ENCODE results near the gene FSD2. TPM values are rescaled to one million over a fixed set of nuclear protein-coding genes. Genes with fewer than 3 reads are reported as not detected.
"Not testable (repeated sequence)": the region's sequence is repeated elsewhere in the genome, so short reads cannot be mapped to it uniquely, and the experiment has no call there.

Gene FSD2
- polyA plus RNA-seq, 1 donor, result 44.5 TPM

DNA sequence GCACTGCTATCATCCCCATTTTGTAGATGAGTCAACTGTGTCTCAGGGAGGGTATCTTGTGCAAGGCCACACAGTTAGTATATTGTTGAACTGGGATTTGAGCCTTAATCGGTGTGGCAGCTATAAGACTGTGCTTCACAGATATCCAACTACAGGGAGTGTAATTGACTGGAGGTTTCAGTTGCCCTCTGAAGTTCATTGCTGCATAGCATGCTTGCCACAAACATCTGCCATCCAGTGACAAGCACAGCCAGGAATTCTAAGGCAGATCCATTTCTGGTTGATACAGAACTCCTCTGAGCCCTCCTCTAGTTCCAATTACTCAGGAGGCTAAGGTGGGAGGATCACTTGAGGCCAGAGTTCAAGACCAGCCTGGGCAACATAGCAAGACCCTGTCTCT, 16.4 kb downstream of the FSD2 start:
- DNase-seq, result no peak

DNA sequence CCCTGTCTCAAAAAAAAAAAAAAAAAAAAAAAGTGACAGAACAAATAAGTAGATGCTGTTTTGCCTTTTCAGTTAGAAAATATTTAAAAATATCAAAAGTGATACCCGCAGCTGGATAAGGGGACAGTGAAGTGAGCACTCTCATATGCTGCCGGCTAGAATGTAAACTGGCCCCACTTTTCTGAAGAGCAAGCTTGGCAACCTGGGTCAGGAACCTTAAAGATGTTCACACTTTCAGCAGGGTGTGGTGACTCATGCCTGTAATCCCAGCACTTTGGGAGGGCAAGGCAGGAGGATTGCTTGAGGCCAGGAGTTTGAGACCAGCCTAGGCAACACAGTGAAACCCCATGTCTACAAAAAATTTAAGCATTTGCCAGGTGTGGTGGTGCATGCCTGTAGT, 17.4 kb downstream of the FSD2 start:
- DNase-seq, result no peak

DNA sequence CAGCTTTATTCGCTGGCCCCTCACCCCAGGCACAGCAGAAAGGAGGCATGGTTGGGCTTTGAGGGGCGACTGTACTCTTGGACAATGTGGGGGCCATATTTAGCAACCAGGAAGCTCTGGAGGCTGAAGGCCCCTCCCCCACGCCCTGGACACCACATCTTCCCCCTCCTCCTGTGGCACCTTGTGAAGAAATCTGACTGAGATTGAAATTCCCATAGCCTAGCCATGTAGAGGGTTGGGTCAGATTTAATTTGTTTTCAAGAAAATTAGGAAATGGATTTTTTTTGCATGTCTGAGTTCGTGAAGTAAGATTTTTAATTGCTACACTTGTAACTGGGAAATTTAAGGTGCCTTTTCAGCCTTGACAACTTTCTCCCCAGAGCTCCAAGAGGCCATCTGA, 24.5 kb downstream of the FSD2 start:
- DNase-seq, result no peak

DNA sequence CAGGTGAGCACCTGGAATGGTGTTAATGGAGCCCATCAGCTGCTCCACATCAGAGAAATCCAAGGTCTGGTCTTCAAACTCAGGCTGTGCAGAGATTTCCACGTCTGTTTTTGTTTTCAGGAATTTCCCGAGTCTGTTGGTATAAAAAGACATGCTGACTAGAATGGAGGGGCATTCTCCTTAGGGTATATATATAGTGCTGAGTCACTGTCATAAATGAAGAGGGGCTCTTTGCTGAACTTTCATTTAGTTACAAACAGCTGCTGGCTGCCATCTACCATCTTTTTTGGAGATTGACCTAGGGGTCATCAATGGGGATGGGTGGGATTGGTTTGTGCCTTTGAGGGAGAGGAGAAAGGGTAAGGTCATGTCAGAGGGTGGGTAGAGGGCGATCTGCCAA, 27.1 kb downstream of the FSD2 start:
- no peak for DNase-seq

DNA sequence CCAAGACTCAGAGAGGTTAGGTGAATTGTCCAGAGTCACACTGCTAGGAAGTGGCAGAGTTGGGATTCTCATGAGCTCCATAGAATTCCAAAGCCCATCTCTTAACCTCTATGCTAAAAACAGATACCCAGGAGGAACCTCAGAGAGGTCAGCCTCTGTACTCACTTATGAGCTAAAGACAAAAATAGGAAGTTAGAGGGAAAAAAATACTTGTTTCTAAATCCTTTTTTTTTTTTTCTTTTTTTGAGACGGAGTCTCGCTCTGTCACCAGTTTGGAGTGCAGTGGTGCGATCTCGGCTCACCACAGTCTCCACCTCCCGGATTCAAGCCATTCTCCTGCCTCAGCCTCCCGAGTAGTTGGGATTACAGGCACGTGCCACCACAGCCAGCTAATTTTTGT, 31.4 kb downstream of the FSD2 start:
- no peak for DNase-seq

DNA sequence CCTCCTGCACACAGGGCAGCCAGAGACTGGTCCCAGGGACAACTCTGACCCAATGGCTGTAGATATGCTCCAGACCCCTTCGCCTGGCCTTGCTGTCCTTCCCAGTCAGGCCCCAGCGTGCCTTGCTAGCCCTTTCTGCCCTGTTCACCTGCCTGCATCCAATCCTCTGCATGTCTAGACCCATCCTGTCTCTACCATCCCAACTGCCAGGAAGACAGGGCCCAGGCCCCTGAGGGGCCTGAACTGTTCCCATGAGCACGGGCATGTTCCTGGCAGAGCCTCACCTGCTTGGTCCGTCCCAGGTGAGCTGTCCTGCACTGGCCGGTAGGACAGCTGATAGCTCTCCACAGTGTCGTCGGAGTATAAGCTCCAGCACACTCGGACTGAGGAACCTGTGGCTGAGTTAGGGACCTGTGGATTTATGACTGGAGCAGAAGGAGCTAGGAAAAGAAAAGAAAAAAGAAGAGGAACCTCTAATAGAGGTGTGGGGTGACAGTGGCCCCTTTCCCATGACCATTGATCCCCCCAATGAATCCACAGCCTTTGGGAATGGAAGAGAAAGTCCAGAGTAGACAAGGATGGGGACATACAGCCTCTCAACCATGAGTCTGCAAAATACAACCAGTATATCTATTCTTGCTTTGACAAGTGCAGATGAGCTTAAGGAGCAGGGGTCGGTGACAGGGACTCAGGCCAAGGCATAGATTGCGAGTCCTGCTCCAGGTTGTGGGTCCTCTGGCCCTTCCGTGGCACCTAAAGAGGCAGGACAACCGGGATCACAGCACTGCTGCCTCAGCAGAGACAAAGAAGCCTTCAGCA, 33.9 kb downstream of the FSD2 start:
- no peak for DNase-seq

DNA sequence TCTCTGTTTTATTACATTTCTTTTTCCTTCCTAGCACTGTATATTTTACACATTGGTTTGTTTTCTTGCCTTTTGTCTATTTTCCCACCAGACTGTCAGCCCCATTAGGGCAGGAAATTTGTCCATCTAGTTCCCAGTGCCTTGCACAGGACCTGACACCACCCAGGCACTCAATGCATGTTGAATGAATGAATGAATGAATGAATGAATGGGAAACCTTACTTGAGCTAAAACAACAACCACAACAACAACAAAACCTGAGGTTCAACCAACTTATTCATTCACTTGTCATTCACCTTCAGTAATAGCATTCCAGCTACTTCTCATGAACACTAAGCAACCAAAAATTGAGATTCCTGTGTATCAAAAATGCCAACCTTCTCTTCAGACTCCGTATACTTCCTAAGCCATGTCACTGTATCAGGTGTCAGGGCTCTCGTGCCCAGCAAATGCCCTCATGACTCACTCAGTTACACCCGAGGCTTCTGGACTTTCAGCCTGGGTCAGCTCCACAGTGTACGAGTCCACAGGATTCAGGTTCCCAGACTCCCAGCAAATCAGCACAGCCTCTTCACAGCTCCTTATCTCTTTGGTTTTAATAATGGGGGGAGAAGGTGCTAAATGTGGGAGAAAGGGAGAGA, 37.3 kb downstream of the FSD2 start:
- no peak for DNase-seq

DNA sequence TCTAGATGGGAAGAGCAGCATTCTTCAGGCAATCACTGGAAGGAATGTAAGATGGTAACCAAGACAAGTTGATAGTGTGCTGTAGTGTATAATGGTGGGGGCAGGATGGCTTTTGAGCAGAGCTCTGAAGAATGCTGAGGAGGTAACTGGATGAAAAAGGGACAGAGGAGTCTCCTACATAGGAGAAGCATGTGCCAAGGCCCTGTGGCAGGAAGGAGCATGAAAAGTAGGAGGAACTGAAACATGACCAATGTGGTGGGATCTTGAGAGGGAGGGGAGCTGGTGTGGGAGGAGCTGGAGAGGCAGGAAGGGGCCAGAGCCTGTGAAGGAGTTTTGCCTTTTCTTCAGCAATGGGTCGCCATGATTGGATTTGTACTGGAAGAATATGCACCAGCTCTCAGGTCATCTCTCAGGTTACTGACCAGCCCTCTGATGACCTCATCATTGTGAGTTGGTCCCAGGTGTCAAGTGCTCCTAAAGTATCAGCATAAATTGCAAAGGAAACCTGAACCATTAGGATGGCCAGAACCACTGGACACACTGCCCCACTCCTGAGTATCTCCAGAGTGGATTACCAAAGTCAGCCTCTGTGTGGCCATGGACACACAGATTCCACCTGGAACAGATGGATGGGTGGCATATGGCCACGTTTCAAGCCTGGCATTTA, 38.6 kb downstream of the FSD2 start:
- no peak for DNase-seq

DNA sequence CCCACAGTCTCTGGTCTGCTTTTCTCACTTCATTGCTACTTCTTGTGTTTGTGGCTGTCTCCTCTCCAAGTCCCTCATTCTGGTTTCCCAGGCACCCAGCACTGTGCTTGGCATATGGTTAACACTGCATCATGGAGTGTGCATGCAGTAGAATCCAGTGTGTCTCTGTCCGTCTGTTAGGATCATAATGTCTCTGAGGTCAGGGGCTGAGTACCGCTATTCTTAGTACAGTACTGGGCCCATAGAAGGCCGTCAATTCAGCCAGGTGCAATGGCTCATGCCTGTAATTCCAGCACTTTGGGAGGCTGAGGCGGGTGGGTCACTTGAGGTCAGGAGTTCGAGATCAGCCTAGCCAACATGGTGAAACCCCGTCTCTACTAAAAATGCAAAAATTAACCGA, 39.7 kb downstream of the FSD2 start:
- DNase-seq, result not testable (repeated sequence)

DNA sequence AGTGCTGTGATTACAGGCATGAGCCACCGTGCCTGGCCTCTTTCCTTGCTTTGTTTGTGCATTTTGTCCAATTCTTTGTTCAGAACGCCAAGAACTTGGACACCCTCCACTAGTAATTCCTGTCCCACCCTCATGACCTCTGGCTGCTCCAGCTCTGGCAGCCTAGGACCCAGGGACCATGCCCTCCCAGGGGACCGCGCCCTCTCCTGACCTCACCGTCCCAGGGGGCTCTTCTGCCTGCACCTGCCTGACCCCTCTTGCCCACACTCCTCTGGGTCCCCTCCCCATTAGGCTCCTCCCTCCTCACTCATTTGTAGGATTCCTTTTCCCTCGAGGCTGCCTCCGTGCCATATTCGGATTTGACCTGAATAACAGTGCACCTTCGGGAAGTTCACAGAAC, 41.1 kb downstream of the FSD2 start:
- no peak for DNase-seq

DNA sequence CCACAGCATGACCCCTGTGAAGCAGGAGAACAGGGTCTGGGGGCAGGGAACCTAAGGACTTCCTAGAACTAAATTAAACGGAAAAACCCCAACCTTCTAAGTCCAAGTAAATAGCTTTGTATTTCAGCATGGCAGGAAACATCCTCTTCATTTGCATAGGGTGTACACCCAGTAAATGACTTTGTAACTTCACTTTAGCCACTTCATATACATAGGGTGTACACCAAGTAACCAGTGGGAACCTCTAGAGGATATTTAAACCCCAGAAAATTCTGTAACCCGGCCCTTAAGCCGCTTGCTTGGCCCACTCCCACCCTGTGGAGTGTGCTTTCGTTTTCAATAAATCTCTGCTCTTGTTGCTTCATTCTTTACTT, 41.8 kb downstream of the FSD2 start:
- DNase-seq, result no peak

DNA sequence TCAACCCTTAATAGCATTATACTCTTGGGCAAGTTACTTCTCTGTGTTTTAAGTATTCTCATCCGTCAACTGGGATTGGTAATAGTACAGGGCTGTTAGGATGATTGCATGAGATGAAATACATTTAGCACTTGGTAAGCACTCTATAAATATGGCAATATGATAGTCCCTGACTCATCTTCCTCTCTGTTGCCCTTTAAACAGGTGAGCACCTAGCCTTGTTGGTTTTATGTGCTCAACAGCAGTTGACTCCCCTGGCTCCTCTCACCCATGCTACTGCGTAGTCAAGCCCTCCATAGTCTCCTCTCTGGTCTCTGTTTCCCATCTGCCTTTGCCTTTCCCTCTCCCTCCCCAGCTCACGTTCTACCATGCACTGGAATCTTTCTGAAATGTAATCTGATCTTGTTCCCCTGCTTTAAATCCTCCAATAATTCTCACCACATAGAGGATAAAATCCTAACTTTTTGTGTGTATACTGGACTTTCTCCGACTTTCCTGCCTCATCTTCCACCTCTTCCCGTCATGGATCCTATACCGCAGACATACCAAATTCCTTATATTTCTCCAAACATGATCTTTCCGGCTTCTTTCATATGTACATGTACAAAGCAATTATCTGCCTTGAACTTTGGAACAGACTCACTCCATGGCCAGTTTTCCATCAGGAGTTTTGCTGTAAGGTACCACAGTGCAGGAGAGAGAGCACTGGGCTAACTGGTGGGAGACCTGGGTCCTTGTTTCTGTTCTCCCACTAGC, 42.3 kb downstream of the FSD2 start:
- no peak for DNase-seq

DNA sequence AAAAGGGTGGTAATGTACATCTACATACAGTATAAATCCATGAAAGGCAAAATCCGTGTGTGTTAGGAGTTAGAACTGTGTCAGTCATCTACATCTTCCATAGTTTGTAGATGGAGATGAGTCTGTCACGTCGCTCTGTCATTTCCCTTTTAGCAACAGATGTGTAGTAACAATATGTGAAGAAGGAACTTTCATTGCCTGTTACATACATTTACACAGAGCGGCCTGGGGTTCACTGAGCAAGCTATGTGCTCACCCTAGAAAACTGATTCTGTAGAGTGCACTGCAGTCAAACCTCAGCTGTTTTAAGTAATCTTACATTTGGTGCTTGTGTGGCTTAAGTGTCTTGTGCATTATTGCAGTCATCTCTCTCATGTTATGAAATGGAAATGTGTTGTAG, 54.6 kb downstream of the FSD2 start:
- no peak for DNase-seq

DNA sequence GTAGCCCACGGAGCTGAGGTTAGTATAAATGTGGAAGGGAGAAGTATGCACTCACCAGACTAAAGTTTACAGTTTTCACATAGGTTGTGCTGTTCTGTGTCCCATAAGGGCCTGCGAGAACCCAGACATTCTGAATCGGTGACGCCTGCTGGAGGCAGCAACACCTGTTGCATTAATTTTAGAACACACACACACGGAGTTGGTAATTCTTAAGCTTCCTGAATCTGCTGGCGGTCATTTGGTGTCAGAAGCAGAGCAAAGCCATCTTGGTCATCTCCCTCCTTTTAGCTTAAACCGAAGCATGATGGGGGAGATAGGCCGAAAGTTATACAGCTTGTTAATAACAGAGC, 55.1 kb downstream of the FSD2 start:
- DNase-seq, result no peak

DNA sequence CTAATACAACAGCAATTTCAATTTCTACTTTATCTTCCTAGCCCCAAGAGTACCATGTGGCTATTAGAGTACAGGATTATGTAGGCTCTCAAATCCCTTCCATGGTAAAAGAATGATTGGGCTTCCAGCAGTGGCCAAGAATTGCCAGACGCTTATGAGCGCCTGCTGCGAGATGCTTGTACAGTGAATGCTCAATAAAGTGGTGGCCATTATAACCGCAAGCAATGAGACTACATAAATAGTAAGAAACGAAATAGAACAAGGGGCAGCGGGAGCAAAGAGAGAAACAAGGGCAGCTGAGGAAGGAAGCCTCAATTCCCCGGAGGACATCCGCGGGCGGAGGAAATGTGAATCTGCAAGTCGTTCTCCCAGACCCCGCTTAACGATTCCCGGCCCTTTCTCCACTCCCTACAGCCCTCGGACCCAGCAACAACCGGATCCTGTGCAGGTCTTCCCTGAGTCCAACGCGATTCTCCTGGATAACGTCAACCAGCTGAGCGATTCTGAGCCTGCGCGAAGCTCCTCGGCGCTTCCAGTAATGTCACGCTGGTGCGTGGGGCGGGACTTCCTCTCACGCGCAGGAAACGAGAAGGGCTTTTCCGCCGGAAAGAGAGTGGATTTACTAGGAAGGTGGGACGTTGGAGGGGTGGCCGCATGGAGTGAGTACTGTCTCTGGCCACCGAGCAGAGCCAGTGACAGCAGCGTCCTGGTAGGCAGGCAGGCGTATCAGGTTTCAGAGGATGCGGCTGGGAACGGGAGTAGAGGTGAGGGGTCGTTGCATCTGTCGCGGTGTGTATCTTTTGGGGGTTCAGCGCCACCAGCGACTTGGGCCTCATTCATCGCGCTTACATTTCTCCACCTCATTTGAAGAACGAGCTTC, 55.7 kb downstream of the FSD2 start:
- peak; percentile 98 for DNase-seq

DNA sequence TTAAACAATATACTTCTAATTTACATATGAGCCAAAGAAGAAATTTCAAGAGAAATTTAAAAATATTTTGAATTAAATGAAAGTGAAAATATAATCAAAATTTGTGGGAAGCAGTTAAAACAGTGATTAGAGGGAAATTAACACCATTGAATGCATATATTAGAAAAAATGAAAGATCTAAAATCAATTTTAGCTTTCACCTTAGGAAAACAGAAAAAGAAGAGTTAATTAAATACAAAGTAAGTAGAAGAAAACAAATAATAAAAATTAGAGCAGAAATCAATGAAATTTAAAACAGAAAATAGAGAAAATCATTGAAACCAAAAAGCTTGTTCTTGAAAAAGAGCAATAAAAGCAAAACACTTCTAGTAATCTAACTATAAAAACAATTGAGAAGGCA, 57.6 kb downstream of the FSD2 start:
- no peak for DNase-seq

DNA sequence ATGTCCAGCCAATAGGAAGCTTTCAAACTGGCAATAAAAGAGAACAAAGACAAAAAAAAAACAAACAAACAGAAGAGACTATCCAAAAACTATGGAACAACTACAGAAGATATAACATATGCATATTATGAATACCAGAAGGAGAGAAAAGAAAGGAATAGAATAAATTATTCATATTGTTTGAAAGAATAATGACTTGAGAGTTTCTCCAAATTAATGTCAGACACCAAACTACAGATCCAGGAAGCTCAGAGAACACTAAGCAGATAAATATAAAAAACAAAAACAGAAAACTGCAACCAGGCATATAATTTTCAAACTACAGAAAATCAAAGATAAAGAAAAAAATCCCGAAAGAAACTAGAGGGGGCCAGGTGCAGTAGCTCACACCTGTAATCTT, 62.1 kb downstream of the FSD2 start:
- DNase-seq, result no peak

DNA sequence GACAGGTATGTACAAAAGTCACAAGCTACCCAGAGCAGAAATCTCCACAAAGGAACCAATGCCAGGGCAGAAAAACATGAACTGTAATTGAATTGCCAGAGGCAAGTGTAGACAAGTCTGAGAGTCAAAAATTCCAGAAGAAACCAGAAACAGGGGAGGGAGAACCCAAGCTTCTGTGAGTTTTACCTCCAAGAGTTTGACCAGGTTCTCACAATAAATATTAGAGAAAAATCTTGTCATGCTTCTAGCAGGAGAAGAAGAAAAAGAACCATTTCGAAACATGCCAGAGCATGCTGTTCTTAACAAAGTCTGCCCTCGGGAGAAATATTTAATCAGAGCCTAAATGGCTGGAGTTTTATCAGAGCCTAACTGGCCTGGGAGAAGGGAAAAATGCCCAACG, 63.7 kb downstream of the FSD2 start:
- no peak for DNase-seq

DNA sequence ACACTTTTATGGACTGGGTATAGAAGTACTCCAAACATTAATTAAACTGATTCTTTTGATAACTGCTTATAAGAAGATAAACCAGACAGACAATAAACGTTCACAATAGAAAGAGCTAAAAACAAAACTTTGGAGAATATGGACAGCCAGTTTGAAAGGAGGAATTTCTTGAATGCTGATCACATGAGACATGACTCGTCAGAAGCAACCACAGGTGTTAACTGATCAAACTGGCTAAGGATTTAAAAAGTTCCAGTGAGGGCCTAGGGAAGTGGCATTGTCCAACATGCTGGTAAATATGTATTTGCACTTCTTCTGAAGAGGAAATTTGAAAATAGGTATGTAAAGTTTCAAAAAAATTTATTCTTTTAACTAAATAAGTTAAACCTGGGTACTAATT, 66.8 kb downstream of the FSD2 start:
- no peak for DNase-seq

DNA sequence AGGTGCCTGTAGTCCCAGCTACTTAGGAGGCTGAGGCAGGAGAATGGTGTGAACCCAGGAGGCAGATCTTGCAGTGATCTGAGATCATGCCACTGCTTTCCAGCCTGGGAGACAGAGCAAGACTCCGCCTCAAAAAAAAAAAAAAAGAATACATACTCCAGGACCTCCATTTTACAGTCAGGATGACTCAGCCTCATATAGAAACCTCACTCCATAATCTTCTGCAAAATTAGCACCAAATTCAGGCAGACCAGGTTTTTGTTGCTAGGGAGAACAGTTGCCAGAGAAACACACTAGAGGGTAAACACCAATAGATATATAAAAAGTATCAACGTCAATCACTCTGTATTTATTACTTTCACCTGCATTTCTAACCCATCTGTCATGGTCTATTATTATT, 67.9 kb downstream of the FSD2 start:
- DNase-seq, result no peak

DNA sequence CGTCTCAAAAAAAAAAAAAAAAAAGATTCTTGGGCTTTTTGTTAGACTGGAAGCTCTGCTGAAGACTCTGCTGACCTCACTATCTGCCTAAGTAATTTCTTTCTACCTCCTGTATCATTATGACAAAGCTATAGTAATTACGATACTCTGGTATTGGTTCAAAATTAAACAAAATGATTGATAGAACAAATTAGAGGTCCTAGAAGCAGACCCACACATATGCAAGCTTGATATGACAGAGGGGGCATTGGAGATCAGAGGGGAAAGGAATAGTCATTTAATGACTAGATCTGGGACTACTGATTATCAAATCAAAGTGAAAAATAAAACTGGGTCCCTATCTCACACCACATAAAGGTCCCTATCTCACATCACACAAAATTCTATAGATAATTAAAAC, 74.3 kb downstream of the FSD2 start:
- DNase-seq, result no peak

DNA sequence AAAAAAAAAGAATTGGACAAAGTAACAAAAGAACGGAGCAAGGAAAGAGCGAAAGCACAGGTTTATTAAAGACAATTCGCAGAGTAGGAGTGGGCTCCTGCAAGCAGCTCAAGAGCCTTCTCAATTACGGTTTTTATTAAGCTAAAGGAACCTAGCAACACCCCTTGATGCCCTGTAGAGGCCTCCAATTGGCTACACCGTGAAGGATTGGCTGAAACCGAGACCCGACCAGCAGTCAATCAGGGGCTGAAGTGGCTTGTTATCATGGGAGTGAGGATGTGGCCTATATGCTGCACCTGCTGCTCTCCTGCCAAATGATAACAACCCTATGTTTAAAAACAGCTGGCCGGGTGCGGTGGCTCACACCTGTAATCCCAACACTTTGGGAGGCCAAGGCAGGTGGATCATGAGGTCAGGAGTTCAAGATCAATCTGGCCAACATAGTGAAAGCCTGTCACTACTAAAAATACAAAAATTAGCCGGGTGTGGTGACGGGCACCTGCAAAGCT, 75.8 kb downstream of the FSD2 start:
- DNase-seq, result no peak
